GM12878 (cell line): ENCODE data around the gene BLOC1S2. TPM values are rescaled to one million over a fixed set of nuclear protein-coding genes. Genes with fewer than 3 reads are reported as not detected.

Experiments
- ATAC-seq: fragments of 200-7000 bp; cut with Tn5 transposase; 3 replicates; pipeline ENCODE4 v1.9.1; 2020; ENCODE audit warnings: mild to moderate bottlenecking, moderate library complexity
- BruUV-seq: library from RNA; stranded (reverse); fragments of 400-500 nt; replicated peaks from 2 replicates; lab custom pipeline; 2021; lab: Mats Ljungman, UMichigan
- CTCF ChIA-PET: fragments of 300-600 bp; sonication (Branson Sonifier 250); formaldehyde crosslinking; extraction: SDS; loops from one replicate; lab custom pipeline; 2021; ENCODE audit warnings: inconsistent platforms; lab: Yijun Ruan, JAX
- POLR2A ChIA-PET: fragments of 350-600 bp; formaldehyde crosslinking; extraction: SDS; loops from one replicate; lab custom pipeline; 2021; ENCODE audit warnings: inconsistent platforms; lab: Charles Lee
- RAD21 ChIA-PET: fragments of 300-600 bp; sonication (Branson Sonifier 250); formaldehyde crosslinking; loops from one replicate; lab custom pipeline; 2023; ENCODE audit warnings: antibody characterized with exemption; ENCODE audit not compliant: unreplicated experiment; lab: Charles Lee
- SMC1A ChIA-PET: fragments of 300-600 bp; sonication (Branson Sonifier 250); formaldehyde crosslinking; loops from one replicate; lab custom pipeline; 2023; ENCODE audit not compliant: unreplicated experiment, uncharacterized antibody; lab: Charles Lee
- DNase-seq: peaks from one replicate; pipeline ENCODE4 v3.0.0-alpha.2; 2011; ENCODE audit warnings: low read depth, low spot score
- FAIRE-seq: peaks from 3 replicates; lab custom pipeline; 2011; peaks lifted over from hg19 to GRCh38; lab: Jason Lieb, UNC
- H2AFZ ChIP-seq: 2 replicates; pipeline ENCODE4 v1.6.0; 2011; ENCODE audit warnings: low read depth, low read length, control low read depth; ENCODE audit not compliant: control insufficient read depth
- H3K27ac ChIP-seq: 2 replicates; pipeline ENCODE4 v1.5.1; 2011; ENCODE audit warnings: control low read depth; ENCODE audit not compliant: control insufficient read depth, insufficient read depth
- H3K27me3 ChIP-seq, 2 experiments: replicated peaks in 1 of 2; 2 replicates each; pipeline versions ENCODE4 v1.6.0 to v1.6.1; 2011; ENCODE audit warnings: low read length in 1 of 2; ENCODE audit not compliant: control insufficient read depth in 2 of 2, insufficient read depth in 2 of 2
- H3K36me3 ChIP-seq, 2 experiments: 2 replicates each; pipeline ENCODE4 v1.5.1; 2011; ENCODE audit warnings: low read length in 1 of 2; ENCODE audit not compliant: control insufficient read depth in 2 of 2, insufficient read depth in 2 of 2
- H3K4me1 ChIP-seq: 2 replicates; pipeline ENCODE4 v1.6.1; 2011; ENCODE audit warnings: mild to moderate bottlenecking, low read length, moderate library complexity, mixed read lengths; ENCODE audit not compliant: control insufficient read depth, insufficient read depth
- H3K4me2 ChIP-seq: 2 replicates; pipeline ENCODE4 v1.6.0; 2011; ENCODE audit warnings: control low read depth; ENCODE audit not compliant: control insufficient read depth, insufficient read depth
- H3K4me3 ChIP-seq: fragments of 200-600 bp; sonication (generic); 2 replicates; pipeline ENCODE4 v1.5.1; 2016
- H3K79me2 ChIP-seq: 2 replicates; pipeline ENCODE4 v1.6.0; 2011; ENCODE audit warnings: low read length; ENCODE audit not compliant: control insufficient read depth, insufficient read depth
- H3K9ac ChIP-seq: 2 replicates; pipeline ENCODE4 v1.8.0; 2011; ENCODE audit warnings: low read length, control low read depth, mixed read lengths; ENCODE audit not compliant: control insufficient read depth, insufficient read depth
- H3K9me3 ChIP-seq: replicated peaks from 3 replicates; pipeline ENCODE4 v1.5.1; 2011; ENCODE audit warnings: mild to moderate bottlenecking, low read length; ENCODE audit not compliant: control insufficient read depth, insufficient read depth
- H4K20me1 ChIP-seq: 2 replicates; pipeline ENCODE4 v1.6.0; 2011; ENCODE audit not compliant: control insufficient read depth, insufficient read depth
- CBFB ChIP-seq: IDR thresholded peaks from 2 replicates; pipeline ENCODE4 v1.6.1; 2016; ENCODE audit warnings: antibody characterized with exemption, low read depth
- CHD4 ChIP-seq: fragments of 200-600 bp; sonication (generic); IDR thresholded peaks from 2 replicates; pipeline ENCODE4 v1.6.1; 2016; ENCODE audit warnings: mild to moderate bottlenecking
- CREM ChIP-seq: IDR thresholded peaks from 2 replicates; pipeline ENCODE4 v1.6.1; 2014; ENCODE audit warnings: antibody characterized with exemption, low read depth
- E2F4 ChIP-seq: IDR thresholded peaks from 2 replicates; pipeline ENCODE4 v1.6.1; 2012; ENCODE audit warnings: low read depth, low read length, improper control_type of control experiment
- E4F1 ChIP-seq: fragments of 450-650 bp; IDR thresholded peaks from 2 replicates; pipeline ENCODE4 v1.6.1; 2018; ENCODE audit warnings: borderline replicate concordance, mild to moderate bottlenecking; ENCODE audit not compliant: partially characterized antibody
- GABPA ChIP-seq: IDR thresholded peaks from 2 replicates; pipeline ENCODE4 v1.6.1; 2014; ENCODE audit warnings: antibody characterized with exemption, low read depth, mild to moderate bottlenecking, inconsistent platforms
- IKZF2 ChIP-seq, 2 experiments: fragments of 450-650 bp; IDR thresholded peaks; 2 replicates each; pipeline ENCODE4 v1.6.1; 2017; ENCODE audit warnings: mild to moderate bottlenecking in 2 of 2, moderate library complexity in 2 of 2
- IRF5 ChIP-seq: fragments of 450-650 bp; IDR thresholded peaks from 2 replicates; pipeline ENCODE4 v1.6.1; 2017; ENCODE audit warnings: borderline replicate concordance
- JUND ChIP-seq: IDR thresholded peaks from 2 replicates; pipeline ENCODE4 v1.6.1; 2012; ENCODE audit warnings: low read depth, mild to moderate bottlenecking, low read length, improper control_type of control experiment, moderate library complexity
- KAT2A ChIP-seq: conservative IDR thresholded peaks from 2 replicates; pipeline ENCODE4 v1.6.1; 2011; ENCODE audit warnings: low read depth, low read length; ENCODE audit not compliant: control insufficient read depth
- PAX5 ChIP-seq: IDR thresholded peaks from 2 replicates; pipeline ENCODE4 v1.6.1; 2011; ENCODE audit warnings: low read depth, low read length, borderline replicate concordance
- PKNOX1 ChIP-seq: fragments of 450-650 bp; IDR thresholded peaks from 2 replicates; pipeline ENCODE4 v1.6.1; 2016; ENCODE audit warnings: mild to moderate bottlenecking
- RELA ChIP-seq: fragments of 450-650 bp; IDR thresholded peaks from 2 replicates; pipeline ENCODE4 v1.8.0; 2014; ENCODE audit warnings: borderline replicate concordance; ENCODE audit not compliant: partially characterized antibody
- RFX5 ChIP-seq: IDR thresholded peaks from 2 replicates; pipeline ENCODE4 v1.6.1; 2011; ENCODE audit warnings: low read depth, low read length, improper control_type of control experiment
- SKIL ChIP-seq: fragments of 450-650 bp; IDR thresholded peaks from 2 replicates; pipeline ENCODE4 v1.6.1; 2017; ENCODE audit warnings: mild to moderate bottlenecking, low read depth, inconsistent platforms; ENCODE audit not compliant: poor library complexity, severe bottlenecking
- SREBF2 ChIP-seq: IDR thresholded peaks from 2 replicates; pipeline ENCODE4 v1.6.1; 2012; ENCODE audit warnings: mild to moderate bottlenecking, low read length
- WGBS: methylation state at CpG from one replicate; pipeline ENCODE4 v1.1.6; 2016; ENCODE audit warnings: low lambda C conversion rate; ENCODE audit not compliant: insufficient replicate concordance, insufficient coverage; ENCODE audit errors: missing lambda C conversion rate; 5-methylcytosine and 5-hydroxymethylcytosine counted together
- in situ Hi-C: fragments of 300-500 bp; cut with MboI; formaldehyde crosslinking; loops from 9 replicates; pipeline ENCODE4 v1.14.3; 2018; ENCODE audit warnings: mixed read lengths
- intact Hi-C: fragments of 100-400 bp; cut with micrococcal nuclease; formaldehyde crosslinking; loops from one replicate; pipeline ENCODE4 v1.14.2; 2022; ENCODE audit not compliant: unreplicated experiment
- polyA plus RNA-seq, 11 experiments: library from polyadenylated mRNA; depleted of rRNA in 4 of 11; unstranded in 6 of 11; stranded (reverse) in 5 of 11; fragments of >200 nt; fragmentation: Nextera tagmentation in 4 of 11; fragmentation: Illumina TruSeq in 1 of 11; extraction: Ambion mirVana in 4 of 11; extraction: Trizol in 1 of 11; gene quantifications; 1 replicate in 1 of 11; 2 replicates in 10 of 11; pipeline versions ENCODE4 v1.2.1 to v1.2.3, GENCODE V29; 2011 to 2016; ENCODE audit warnings: inconsistent platforms in 2 of 11, missing spikeins in 2 of 11, low read depth in 1 of 11
- total RNA-seq, 4 experiments: library from RNA; depleted of rRNA in 3 of 4; stranded (reverse); fragments of >200 nt in 3 of 4; fragmentation: Illumina TruSeq in 1 of 4; extraction: Trizol in 1 of 4; gene quantifications; 2 replicates each; pipeline versions ENCODE4 v1.2.1 to v1.2.3, GENCODE V29; 2013 to 2021

The BLOC1S2 gene
- total and polyA plus RNA-seq, 10 of the 15 experiments (the other 5 are each of a cell fraction or from before 2014, with no cell fraction given), result 58.6 to 164 (median 79.5) TPM

- TF ChIP-seq SKIL (no peak), PAX5 (no peak)
- TF ChIP-seq, all 136 proteins: peak for 0
Observed at GRCh38 chr10:100288196-100288595, 1.7 kb upstream of the BLOC1S2 start (continued).

- Histone ChIP-seq H3K36me3 (peaks cover 0 to 4% of the 10 kb centered on the region in 2 experiments; a peak in 2 of 4 replicates), H3K4me2 (no peak overlapping the region), H3K4me1 (peaks cover 8% of the 10 kb centered on the region; the same call in 1 of the 2 replicates), H2AFZ (no peak overlapping the region), H3K9ac (no peak overlapping the region), H4K20me1 (no peaks in the 10 kb centered on the region), H3K79me2 (peaks cover 38% of the 10 kb centered on the region), H3K27ac (no peak overlapping the region), H3K9me3 (no peaks in the 10 kb centered on the region), H3K27me3 (no peaks in the 10 kb centered on the region), H3K4me3 (no peak overlapping the region)
- no TSS peak for BruUV-seq
- POLR2A ChIA-PET, result no interaction called here
- FAIRE-seq (no peak), ATAC-seq (no peak), DNase-seq (no peak)
- in situ Hi-C loops, result no loop called here
- SMC1A ChIA-PET, result no interaction called here
- CTCF ChIA-PET, result interaction anchor here (1.0 to 1.5 kb wide), 2 partner anchors 39 to 62 kb away, joined by 3 read pairs; no protein-coding TSS in a partner anchor
- WGBS, result 92% methylated on average over 6 of the region's 6 CpGs
- RAD21 ChIA-PET, result interaction anchor here (1.3 kb wide), 1 partner anchor 60 kb away, joined by 4 read pairs; the partner anchor contains the start of gene SCD
- intact Hi-C loops, result no loop called here
- no peak for TF ChIP-seq E4F1
- TF ChIP-seq PKNOX1, result no peak
- no peak for TF ChIP-seq RFX5
- TF ChIP-seq KAT2A, result no peak
- no peak for TF ChIP-seq SREBF2
- TF ChIP-seq IKZF2 (IDR thresholded peaks at IDR 0.05), result no peak
- TF ChIP-seq CBFB, result no peak
- TF ChIP-seq CREM, result no peak
- TF ChIP-seq E2F4, result no peak
- TF ChIP-seq JUND, result no peak
- TF ChIP-seq CHD4, result no peak
- TF ChIP-seq RELA, result no peak
- TF ChIP-seq IRF5, result no peak
- no peak for TF ChIP-seq GABPA
Observed at GRCh38 chr10:100287756-100288155, 1.3 kb upstream of the BLOC1S2 start.
